ENCODE measurements around the gene CLVS2.
A peak's percentile ranks its signal among the peaks of the same experiment; 100 is the strongest.

Gene CLVS2, protein sequence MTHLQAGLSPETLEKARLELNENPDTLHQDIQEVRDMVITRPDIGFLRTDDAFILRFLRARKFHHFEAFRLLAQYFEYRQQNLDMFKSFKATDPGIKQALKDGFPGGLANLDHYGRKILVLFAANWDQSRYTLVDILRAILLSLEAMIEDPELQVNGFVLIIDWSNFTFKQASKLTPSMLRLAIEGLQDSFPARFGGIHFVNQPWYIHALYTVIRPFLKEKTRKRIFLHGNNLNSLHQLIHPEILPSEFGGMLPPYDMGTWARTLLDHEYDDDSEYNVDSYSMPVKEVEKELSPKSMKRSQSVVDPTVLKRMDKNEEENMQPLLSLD

GRCh38 chr6:122995921-122996793 is at the start of gene CLVS2:
TSS of gene CLVS2 (plus strand) at chr6:122996235. CDS start at chr6:122997778, 1,543 bp downstream.
- peak; percentile 6 for DNase-seq (ENCODE audit: low spot score)

DNA sequence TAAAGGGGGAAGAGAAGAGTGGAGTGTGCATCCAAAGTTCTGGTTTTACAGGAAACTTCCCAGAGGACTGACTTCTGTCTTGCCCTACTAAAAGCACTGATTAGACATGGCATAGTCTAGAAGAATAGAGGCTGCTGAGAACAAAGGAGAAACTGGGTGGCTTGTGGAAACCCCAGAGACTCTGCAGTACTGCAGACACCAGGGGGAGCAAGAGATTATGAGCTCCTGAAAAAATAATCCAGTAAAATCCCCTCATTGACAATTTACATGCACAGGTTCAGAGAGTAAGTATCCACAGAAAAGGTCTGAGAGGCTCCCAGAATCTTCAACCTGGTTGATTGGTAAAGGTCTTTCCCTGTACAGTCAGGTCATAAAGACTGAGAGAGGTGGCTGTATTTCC is 48.7 kb upstream of the CLVS2 start:
- DNase-seq (ENCODE audit: low spot score): no peak

DNA sequence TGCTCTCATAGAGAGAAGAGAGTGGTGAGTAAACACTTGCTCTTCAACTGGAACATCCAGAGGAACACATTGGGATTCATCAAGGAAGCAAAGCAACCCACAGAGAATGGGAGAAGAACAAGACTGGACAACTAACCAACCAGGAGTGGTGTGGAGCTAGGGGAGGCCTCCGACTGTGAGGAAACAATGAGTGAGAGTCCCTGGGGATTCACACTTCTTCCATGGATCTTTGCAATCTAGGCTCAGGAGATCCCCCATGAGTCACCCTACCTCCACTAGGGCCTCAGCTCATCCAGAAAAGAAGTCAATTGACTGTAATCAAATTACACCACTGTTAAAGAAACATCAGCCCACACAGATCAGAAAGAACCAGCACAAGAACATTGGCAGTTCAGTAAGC is 42.3 kb upstream of the CLVS2 start:
- DNase-seq (ENCODE audit: low spot score): no peak

DNA sequence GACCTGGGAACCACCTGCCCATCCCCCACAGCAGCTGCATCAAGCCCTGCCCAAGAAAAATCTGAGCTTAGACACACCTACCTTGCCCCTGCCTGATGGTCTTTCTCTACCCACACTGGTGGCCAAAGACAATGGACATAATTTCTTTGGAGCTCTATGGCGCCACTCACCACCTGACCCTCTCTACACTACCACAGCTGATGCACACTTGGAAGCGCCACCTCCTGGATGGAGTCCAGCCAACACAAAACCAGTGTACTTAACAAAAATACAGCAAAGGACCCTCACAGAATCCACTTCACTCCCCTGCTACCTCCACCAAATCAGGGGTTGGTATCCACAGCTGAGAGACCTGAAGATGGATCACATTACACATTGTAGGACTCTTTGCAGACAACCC is 39.7 kb upstream of the CLVS2 start:
- no peak for DNase-seq (ENCODE audit: low spot score)

- no peak for DNase-seq (ENCODE audit: low spot score)
Observed at GRCh38 chr6:122962000-122962624, 33.9 kb upstream of the CLVS2 start.

DNA sequence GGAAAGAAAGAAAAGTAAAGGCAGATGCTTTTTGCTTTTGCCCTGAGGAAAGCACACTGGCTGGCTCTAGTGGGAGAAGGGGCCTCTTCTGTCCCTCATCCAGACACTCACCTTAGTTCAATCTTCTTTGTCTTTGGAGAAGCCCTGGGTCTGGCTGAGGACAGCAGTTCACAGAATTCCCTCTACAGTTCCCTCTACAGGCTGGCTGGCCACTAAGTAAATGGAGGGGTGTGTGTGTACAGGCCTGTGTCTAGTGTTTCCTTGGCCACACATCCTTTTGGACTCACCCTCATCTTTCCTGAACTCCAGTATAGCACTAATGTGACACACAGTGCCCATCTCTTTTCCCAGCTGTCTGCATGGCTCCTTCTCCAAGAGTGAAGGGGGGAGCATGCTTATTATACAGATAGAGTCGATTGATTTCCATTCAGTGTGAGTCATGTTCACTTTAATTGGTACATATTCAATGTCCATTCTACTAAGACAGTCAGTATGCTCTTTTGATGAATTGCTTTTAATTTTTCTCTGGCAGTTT is 26.0 kb upstream of the CLVS2 start:
- DNase-seq (ENCODE audit: low spot score): no peak

DNA sequence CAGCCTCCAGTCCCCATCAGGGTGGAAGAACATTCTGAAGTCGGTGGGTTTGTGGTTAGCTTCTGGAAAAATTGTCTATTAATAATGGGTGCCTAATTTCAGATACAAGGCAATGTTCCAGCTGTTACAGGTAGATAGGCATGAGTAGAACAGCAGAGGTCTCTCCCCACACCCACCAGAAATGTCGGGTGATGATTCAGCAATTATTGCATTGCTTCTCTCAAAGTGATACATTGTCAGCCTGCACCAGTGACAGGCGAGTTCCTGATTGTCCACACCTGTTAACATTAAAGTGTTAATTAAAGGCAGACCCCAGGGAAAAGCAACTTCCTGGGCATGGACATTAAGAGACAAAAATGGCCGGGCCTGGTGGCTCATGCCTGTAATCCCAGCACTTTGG is 18.9 kb upstream of the CLVS2 start:
- DNase-seq (ENCODE audit: low spot score): no peak

GRCh38 chr6:122984393-122984792 is 11.6 kb upstream of the CLVS2 start:
- DNase-seq (ENCODE audit: low spot score): no peak

GRCh38 chr6:122994256-122994655 is 1.8 kb upstream of the CLVS2 start:
- no peak for DNase-seq (ENCODE audit: low spot score)

GRCh38 chr6:122996794-122997505 is 915 bp downstream of the CLVS2 start:
- DNase-seq (ENCODE audit: low spot score): no peak

GRCh38 chr6:122997541-122998150 is 1.6 kb downstream of the CLVS2 start:
- no peak for DNase-seq (ENCODE audit: low spot score)

DNA sequence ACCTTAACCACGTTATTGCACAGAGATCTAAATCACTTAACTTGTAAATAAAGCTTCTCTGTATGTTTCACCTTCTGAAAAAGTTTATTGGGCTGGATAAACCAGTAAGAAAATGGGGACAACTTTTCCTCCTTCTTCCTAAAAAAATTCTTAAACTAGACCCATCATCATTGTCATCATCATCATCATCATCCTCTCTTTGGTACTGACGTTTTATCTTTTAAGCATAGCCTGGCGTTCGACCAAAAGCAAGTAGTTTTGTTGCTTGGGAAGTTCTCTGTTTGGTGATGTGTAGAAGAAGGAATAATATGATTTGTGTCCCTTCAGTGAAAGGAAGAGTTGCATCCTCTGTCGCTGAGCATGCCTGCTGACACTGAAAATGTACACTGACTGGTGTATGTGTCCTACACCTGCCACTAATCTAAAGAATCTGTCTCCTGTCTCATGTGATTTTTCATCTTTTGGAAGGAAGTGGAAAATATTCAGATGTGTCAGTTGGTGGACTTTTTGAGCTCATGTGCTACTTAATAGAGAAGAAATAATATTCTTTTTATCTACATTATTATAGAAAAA is 2.5 kb downstream of the CLVS2 start:
- DNase-seq (ENCODE audit: low spot score): no peak

DNA sequence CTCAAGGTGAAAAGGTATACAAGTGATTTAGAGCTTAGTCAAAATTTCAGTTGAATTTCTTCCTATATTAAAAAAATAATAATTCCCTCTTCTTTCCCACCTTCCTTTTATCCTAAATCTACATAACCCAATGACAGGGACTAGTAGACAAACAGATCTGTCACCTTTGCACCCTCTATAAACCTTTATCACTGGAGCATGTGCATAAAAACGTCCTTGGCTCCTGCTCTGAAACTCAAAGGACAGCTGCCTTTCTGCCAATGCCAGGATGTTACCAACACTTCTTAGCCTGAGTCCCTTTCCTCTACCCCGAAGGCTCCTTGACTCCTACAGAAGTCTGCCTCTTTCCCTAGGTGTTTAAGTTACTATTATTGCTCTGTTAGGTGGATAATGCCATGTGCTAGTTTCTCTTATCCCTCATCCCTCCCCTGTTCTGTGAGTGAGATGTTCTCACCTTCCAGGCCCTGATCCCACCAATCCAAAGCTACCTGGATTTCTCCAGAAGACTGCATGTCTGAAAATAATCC is 4.3 kb downstream of the CLVS2 start:
- no peak for DNase-seq (ENCODE audit: low spot score)

DNA sequence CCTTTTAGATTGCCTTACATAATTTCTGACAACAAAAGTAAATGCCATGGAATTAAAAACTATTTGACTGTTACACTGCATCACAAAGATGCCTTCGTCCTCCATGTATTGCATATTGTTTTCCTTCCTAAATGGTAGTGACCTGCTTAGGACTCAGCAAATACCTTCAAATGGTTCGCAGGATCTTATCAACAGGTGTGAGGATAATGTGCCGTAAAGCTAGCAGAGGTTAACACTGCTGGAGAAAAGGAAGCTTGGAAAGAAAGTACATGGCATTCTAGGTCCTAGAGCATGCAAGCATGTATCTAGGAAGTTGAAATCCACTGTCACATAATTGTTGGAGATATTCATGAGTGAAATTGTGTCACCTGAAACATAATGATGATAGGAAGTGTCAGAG is 5.5 kb downstream of the CLVS2 start:
- DNase-seq (ENCODE audit: low spot score): no peak

- DNase-seq (ENCODE audit: low spot score): no peak
Observed at GRCh38 chr6:123007885-123008284, 11.8 kb downstream of the CLVS2 start.

DNA sequence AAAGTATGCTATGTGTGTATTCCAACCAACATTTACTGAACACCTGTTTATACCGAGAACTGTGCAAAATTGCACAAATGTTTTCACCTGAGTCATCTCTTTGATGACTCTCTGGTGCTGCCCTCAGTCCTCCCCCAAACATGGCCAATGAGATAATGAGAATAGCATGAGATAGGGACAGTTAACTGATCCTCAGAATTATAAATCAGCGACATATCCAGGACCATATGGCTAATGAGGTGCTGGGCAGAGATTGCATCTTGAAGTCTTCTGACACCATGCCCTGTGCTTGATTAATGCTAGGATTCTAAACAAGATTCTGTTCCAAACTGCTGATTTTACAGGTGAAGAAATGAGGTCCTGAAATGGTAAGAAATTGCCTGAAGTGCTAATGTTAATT is 13.0 kb downstream of the CLVS2 start:
- DNase-seq (ENCODE audit: low spot score): no peak

- DNase-seq (ENCODE audit: low spot score): no peak
Observed at GRCh38 chr6:123014835-123015234, 18.8 kb downstream of the CLVS2 start.

DNA sequence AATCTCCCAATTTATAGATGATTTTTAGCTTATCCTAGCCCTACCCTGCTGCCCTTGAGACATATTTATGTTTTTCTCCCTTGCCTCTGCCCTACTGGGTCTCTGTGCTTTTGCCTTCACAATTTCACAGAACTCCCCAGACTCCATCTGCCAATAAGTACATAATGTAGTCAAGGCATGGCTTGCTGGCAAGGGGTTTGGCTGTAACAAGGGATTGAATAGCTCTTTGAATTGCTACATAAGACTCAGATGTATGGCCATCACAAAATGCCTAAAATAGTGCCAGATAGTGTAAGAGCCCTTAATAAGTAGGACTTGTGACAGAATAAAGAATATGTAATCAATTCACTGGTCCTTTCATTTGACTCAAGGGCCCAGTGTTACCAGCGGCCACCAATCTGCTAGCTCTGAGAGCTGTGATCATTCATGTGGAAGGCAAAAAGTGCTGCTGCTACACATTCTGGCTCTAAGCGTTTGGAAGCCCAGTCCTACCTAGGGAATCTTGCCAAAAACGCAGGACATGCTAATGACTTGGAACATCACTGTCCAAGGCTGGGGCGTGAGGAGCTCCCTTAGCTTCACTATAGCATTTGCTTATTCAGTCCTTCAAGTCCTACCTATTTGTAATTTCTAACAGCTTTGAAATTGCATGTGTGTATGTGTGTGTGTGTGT is 20.5 kb downstream of the CLVS2 start:
- no peak for DNase-seq (ENCODE audit: low spot score)

GRCh38 chr6:123017104-123017682 is 21.2 kb downstream of the CLVS2 start:
- DNase-seq (ENCODE audit: low spot score): no peak

GRCh38 chr6:123022975-123023374 is 26.9 kb downstream of the CLVS2 start:
- no peak for DNase-seq (ENCODE audit: low spot score)

Measured in AG08396 (cell line).